IPS DF 6.9 (cell line): ENCODE measurements around the gene FBXW2.

ENCODE experiments used
- DNase-seq: peaks from one replicate; pipeline ENCODE4 v3.0.0-alpha.2; 2013; ENCODE audit warnings: low read depth, low spot score
- H3K27ac ChIP-seq: one replicate; pipeline ENCODE4 v1.5.1; 2013; ENCODE audit warnings: low read length, control low read depth
- H3K27me3 ChIP-seq: 2 replicates; pipeline ENCODE4 v1.6.1; 2013; ENCODE audit warnings: mild to moderate bottlenecking, low read length; ENCODE audit not compliant: control insufficient read depth, insufficient read depth
- H3K36me3 ChIP-seq: 2 replicates; pipeline ENCODE4 v1.6.1; 2013; ENCODE audit warnings: low read length; ENCODE audit not compliant: control insufficient read depth, insufficient read depth
- H3K4me1 ChIP-seq: 2 replicates; pipeline ENCODE4 v1.6.1; 2013; ENCODE audit warnings: low read length; ENCODE audit not compliant: control insufficient read depth, insufficient read depth
- H3K4me3 ChIP-seq: 2 replicates; pipeline ENCODE4 v1.5.1; 2013; ENCODE audit warnings: mild to moderate bottlenecking, low read length
- H3K9me3 ChIP-seq: 2 replicates; pipeline ENCODE4 v1.6.1; 2013; ENCODE audit warnings: low read length, inconsistent platforms; ENCODE audit not compliant: control insufficient read depth, insufficient read depth
- WGBS: extraction: QIAGEN DNeasy Blood & Tissue Kit; methylation state at CpG from one replicate; pipeline ENCODE4 v1.1.7; 2013; ENCODE audit warnings: mixed read lengths, missing lambda C conversion rate; ENCODE audit not compliant: insufficient read length, insufficient coverage; 5-methylcytosine and 5-hydroxymethylcytosine counted together

Gene FBXW2, protein sequence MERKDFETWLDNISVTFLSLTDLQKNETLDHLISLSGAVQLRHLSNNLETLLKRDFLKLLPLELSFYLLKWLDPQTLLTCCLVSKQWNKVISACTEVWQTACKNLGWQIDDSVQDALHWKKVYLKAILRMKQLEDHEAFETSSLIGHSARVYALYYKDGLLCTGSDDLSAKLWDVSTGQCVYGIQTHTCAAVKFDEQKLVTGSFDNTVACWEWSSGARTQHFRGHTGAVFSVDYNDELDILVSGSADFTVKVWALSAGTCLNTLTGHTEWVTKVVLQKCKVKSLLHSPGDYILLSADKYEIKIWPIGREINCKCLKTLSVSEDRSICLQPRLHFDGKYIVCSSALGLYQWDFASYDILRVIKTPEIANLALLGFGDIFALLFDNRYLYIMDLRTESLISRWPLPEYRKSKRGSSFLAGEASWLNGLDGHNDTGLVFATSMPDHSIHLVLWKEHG

DNA sequence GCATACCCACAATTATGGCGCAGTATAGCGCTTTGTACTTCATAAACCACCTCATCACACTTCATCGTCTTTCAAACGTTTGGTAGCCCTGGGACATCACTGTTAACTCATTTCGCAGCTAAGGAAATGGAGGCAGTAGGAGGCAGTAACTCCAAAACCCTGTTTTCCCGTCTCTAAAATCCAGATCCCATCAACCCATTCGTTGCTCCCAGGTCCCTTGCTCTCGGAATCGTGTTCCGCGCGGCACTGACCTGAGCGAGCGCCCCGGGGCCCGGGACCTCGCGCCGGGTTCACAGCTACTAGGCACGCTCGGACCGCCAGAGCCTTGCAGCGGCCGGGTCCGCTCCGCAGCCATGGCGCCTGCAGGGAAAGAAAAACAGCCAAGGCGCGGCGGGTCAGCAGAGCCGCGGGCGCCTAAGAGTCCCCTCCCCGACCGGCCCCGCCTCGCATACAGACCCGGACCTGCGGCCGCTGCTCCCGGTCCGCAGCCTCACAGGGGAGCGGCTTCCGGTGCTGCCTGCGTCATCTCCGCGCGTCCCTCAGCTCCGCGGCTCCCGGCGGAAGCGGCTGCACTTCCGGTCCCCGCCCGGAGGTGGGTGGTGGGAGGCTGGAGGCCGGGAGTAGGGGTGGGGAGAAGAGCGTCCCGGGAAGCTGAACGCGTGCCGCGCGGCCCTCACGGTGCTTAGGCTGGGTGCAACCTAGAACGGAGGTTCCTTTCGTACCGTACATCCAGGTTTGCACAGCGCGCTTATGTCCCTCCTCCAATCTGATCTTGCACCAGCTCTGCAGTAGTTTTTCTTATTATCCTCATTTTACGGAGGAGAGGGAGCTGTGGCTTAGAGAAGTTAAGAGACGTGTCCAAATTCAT is at the start of gene FBXW2:
FBXW2 (minus strand) TSS at position 519 of the 868 bp plus-strand sequence. CDS start 5,158 bp downstream, outside the sequence.
- WGBS: no CpG with 5 or more reads among the region's 72 CpGs
- no peaks in the 10 kb centered on the region for H3K9me3 ChIP-seq
- peak within 1 kb of the TSS; percentile 60 for H3K4me3 ChIP-seq
- no peak within 1 kb of the TSS for H3K27ac ChIP-seq
- no peaks in the 10 kb centered on the region; the same call in 1 of the 2 replicates for H3K4me1 ChIP-seq
- H3K36me3 ChIP-seq: no peaks in the 10 kb centered on the region
- no peaks in the 10 kb centered on the region for H3K27me3 ChIP-seq
- peak; percentile 74 for DNase-seq

DNA sequence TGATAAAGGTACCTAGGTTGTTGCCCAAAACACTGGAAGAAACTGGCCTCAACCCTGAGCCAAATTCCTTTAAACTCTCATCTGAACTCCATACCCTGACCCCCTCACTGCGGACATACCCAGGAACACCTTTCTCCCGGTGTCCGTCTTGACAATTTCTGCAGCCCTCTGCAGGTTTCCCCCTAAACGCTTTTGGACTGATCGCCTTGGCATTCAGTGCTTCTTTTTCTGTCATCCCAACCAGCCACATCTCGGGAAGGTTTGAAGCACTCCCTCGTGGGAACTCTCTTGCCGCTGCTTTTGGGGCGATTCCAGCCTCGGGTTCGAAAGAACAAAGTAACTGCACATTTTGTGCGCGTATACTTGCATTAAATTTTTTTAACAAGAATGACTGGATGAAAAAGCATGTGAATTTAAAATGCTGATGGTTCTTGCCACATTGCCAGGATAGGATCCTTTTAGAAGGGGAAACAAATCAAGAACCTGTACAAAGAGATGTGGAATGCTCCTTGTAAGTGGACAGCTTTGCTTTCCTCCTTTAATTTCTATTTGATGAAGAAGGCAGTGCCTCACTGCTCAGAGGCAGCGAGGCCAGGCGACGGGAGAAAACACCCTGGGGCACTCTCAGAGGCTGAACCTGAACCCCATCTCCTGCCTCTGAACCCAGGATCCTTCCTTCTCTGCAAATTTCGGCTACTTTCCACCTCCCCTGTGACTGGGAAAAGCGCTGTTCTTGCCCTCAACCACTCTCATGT is 48.9 kb upstream of the FBXW2 start:
- WGBS: no CpG with 5 or more reads among the region's 18 CpGs
- H3K4me1 ChIP-seq: peaks cover 1% of the 10 kb centered on the region; the same call in 1 of the 2 replicates
- DNase-seq: no peak

GRCh38 chr9:120839146-120839545 is 45.9 kb upstream of the FBXW2 start:
- H3K36me3 ChIP-seq: no peaks in the 10 kb centered on the region
- DNase-seq: no peak
- WGBS: no CpG with 5 or more reads among the region's 2 CpGs
- H3K27ac ChIP-seq: no peak overlapping the region
- no peak overlapping the region for H3K4me3 ChIP-seq
- H3K27me3 ChIP-seq: no peaks in the 10 kb centered on the region
- no peaks in the 10 kb centered on the region; the same call in 1 of the 2 replicates for H3K4me1 ChIP-seq
- H3K9me3 ChIP-seq: no peaks in the 10 kb centered on the region

More for the DNA sequence above, 48.9 kb upstream of the FBXW2 start:
- H3K4me3 ChIP-seq: peak overlapping the region; percentile 91
- H3K9me3 ChIP-seq: no peaks in the 10 kb centered on the region
- H3K27me3 ChIP-seq: no peaks in the 10 kb centered on the region
- no peaks in the 10 kb centered on the region for H3K36me3 ChIP-seq
- H3K27ac ChIP-seq: no peak overlapping the region

GRCh38 chr9:120837921-120838320 is 44.7 kb upstream of the FBXW2 start:
- Histone ChIP-seq H3K27ac (no peak overlapping the region), H3K36me3 (no peaks in the 10 kb centered on the region), H3K4me3 (no peak overlapping the region), H3K27me3 (no peaks in the 10 kb centered on the region), H3K9me3 (no peaks in the 10 kb centered on the region), H3K4me1 (no peaks in the 10 kb centered on the region)
- no CpG with 5 or more reads among the region's 3 CpGs for WGBS
- DNase-seq: no peak

- no CpG with 5 or more reads among the region's 7 CpGs for WGBS
- H3K9me3 ChIP-seq: no peaks in the 10 kb centered on the region
- DNase-seq: no peak
- H3K4me1 ChIP-seq: no peaks in the 10 kb centered on the region
- H3K27me3 ChIP-seq: no peaks in the 10 kb centered on the region
- no peak overlapping the region for H3K4me3 ChIP-seq
- H3K27ac ChIP-seq: no peak overlapping the region
- H3K36me3 ChIP-seq: peaks cover 11% of the 10 kb centered on the region; the same call in 1 of the 2 replicates
Measured at GRCh38 chr9:120833325-120833724, 40.1 kb upstream of the FBXW2 start.

DNA sequence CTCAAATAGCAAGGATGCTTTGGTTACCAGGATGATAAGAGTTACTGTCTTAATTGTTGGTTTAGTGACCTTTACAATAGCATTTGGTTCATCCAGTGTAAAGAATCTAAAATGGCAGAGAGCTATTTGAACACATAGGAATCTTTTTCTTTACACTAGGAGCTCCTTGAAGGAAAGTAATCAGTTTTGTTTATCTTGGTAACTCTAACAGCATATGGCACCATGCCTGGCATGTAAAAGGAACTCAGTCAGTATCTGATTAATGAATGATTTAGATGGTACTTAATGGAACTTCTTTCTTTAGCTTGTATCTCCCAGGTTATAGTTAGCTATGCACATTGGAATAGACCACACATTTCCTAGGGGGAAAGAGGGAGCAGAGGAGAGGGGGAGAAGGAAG is 39.6 kb upstream of the FBXW2 start:
- H3K27ac ChIP-seq: no peak overlapping the region
- H3K36me3 ChIP-seq: peaks cover 11% of the 10 kb centered on the region; the same call in 1 of the 2 replicates
- DNase-seq: no peak

GRCh38 chr9:120830865-120831264 is 37.6 kb upstream of the FBXW2 start:
- Histone ChIP-seq H3K9me3 (no peaks in the 10 kb centered on the region), H3K27me3 (no peaks in the 10 kb centered on the region), H3K4me1 (no peaks in the 10 kb centered on the region), H3K27ac (no peak overlapping the region), H3K36me3 (peaks cover 11% of the 10 kb centered on the region; the same call in 1 of the 2 replicates), H3K4me3 (no peak overlapping the region)
- WGBS: no CpG with 5 or more reads among the region's 3 CpGs
- no peak for DNase-seq

More for the DNA sequence above, 39.6 kb upstream of the FBXW2 start:
- H3K9me3 ChIP-seq: no peaks in the 10 kb centered on the region
- H3K27me3 ChIP-seq: no peaks in the 10 kb centered on the region
- H3K4me3 ChIP-seq: no peak overlapping the region
- no peaks in the 10 kb centered on the region for H3K4me1 ChIP-seq

DNA sequence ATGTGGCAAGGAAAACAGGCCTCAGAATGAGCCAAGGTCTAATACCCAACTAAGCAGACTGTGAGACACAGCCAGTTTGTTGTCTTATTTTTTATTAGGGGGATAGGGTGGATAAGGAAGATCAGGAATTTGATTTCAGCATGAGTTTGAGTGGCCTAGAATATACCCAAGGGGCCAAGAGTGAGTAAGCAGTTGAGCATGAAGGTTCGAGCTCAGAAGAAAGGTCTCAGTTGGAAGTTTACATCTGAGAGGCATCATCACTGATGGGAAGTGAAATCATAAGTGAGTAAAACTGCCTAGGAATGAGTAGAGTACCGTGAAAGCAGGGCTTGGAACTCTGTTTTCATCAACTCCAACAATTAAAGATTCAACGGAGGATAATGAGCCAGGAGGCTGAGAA is 36.9 kb upstream of the FBXW2 start:
- Histone ChIP-seq H3K36me3 (peaks cover 11% of the 10 kb centered on the region; the same call in 1 of the 2 replicates), H3K4me3 (no peak overlapping the region), H3K27ac (no peak overlapping the region), H3K27me3 (no peaks in the 10 kb centered on the region), H3K4me1 (no peaks in the 10 kb centered on the region), H3K9me3 (no peaks in the 10 kb centered on the region)
- DNase-seq: no peak
- whole genome bisulfite sequencing: no CpG with 5 or more reads among the region's 3 CpGs

GRCh38 chr9:120829650-120830049 is 36.4 kb upstream of the FBXW2 start:
- H3K9me3 ChIP-seq: no peaks in the 10 kb centered on the region
- no peak for DNase-seq
- peaks cover 11% of the 10 kb centered on the region; the same call in 1 of the 2 replicates for H3K36me3 ChIP-seq
- no peak overlapping the region for H3K27ac ChIP-seq
- H3K27me3 ChIP-seq: no peaks in the 10 kb centered on the region
- no peaks in the 10 kb centered on the region for H3K4me1 ChIP-seq
- no CpG with 5 or more reads among the region's 1 CpG for WGBS
- no peak overlapping the region for H3K4me3 ChIP-seq

- no peaks in the 10 kb centered on the region; the same call in 1 of the 2 replicates for H3K36me3 ChIP-seq
- WGBS: no CpG with 5 or more reads among the region's 4 CpGs
- H3K4me1 ChIP-seq: no peaks in the 10 kb centered on the region
- DNase-seq: no peak
- H3K4me3 ChIP-seq: no peak overlapping the region
- no peaks in the 10 kb centered on the region for H3K27me3 ChIP-seq
- no peak overlapping the region for H3K27ac ChIP-seq
- no peaks in the 10 kb centered on the region for H3K9me3 ChIP-seq
Measured at GRCh38 chr9:120820095-120820494, 26.9 kb upstream of the FBXW2 start.
